HG03432 (cell line): ENCODE measurements around the gene NEAT1.
"Not testable (repeated sequence)": the region's sequence is repeated elsewhere in the genome, so short reads cannot be mapped to it uniquely, and the experiment has no call there.

Experiments
- ATAC-seq: cut with Tn5 transposase; IDR thresholded peaks from one replicate; pipeline ENCODE4 v1.9.1; 2021; ENCODE audit warnings: mild to moderate bottlenecking, moderate library complexity; ENCODE audit not compliant: unreplicated experiment

Gene NEAT1

GRCh38 chr11:65404638-65405339, 17.8 kb upstream of the NEAT1 start:
- no peak for ATAC-seq

- ATAC-seq, result no peak
These were observed 11.5 kb upstream of the NEAT1 start for GRCh38 chr11:65410936-65411680.

GRCh38 chr11:65411681-65412070, 10.9 kb upstream of the NEAT1 start:
- no peak for ATAC-seq

- no peak for ATAC-seq
These were observed 10.1 kb upstream of the NEAT1 start for GRCh38 chr11:65412271-65413076.

GRCh38 chr11:65413077-65413664, 9.4 kb upstream of the NEAT1 start:
- ATAC-seq, result not testable (repeated sequence)

- ATAC-seq, result no peak
These were observed 7.7 kb upstream of the NEAT1 start for GRCh38 chr11:65414776-65415498.

GRCh38 chr11:65415499-65416340, 6.9 kb upstream of the NEAT1 start:
- ATAC-seq, result no peak

- peak; percentile 27 for ATAC-seq
These were observed 6.2 kb upstream of the NEAT1 start for GRCh38 chr11:65416341-65416824.

- no peak for ATAC-seq
These were observed 5.5 kb upstream of the NEAT1 start for GRCh38 chr11:65416841-65417701.

GRCh38 chr11:65417702-65418430, 4.7 kb upstream of the NEAT1 start:
- no peak for ATAC-seq

GRCh38 chr11:65418431-65418680, 4.2 kb upstream of the NEAT1 start:
- peak; percentile 1 for ATAC-seq

- ATAC-seq, result peak; percentile 45
These were observed 3.7 kb upstream of the NEAT1 start for GRCh38 chr11:65418681-65419459.

GRCh38 chr11:65419460-65419771, 3.2 kb upstream of the NEAT1 start:
- no peak for ATAC-seq

- no peak for ATAC-seq
These were observed 2.7 kb upstream of the NEAT1 start for GRCh38 chr11:65419772-65420481.

- ATAC-seq, result no peak
These were observed 2.1 kb upstream of the NEAT1 start for GRCh38 chr11:65420506-65420905.

GRCh38 chr11:65420979-65421793, 1.4 kb upstream of the NEAT1 start:
- ATAC-seq, result no peak
